Measurements from ENCODE around the gene OR2B2.

- TF ChIP-seq, protein P1, sequence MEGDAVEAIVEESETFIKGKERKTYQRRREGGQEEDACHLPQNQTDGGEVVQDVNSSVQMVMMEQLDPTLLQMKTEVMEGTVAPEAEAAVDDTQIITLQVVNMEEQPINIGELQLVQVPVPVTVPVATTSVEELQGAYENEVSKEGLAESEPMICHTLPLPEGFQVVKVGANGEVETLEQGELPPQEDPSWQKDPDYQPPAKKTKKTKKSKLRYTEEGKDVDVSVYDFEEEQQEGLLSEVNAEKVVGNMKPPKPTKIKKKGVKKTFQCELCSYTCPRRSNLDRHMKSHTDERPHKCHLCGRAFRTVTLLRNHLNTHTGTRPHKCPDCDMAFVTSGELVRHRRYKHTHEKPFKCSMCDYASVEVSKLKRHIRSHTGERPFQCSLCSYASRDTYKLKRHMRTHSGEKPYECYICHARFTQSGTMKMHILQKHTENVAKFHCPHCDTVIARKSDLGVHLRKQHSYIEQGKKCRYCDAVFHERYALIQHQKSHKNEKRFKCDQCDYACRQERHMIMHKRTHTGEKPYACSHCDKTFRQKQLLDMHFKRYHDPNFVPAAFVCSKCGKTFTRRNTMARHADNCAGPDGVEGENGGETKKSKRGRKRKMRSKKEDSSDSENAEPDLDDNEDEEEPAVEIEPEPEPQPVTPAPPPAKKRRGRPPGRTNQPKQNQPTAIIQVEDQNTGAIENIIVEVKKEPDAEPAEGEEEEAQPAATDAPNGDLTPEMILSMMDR (IDR thresholded peaks at IDR 0.05), result no peak
- TF ChIP-seq POLR2A (IDR thresholded peaks at IDR 0.05), result no peak
Measured at GRCh38 chr6:27940766-27941165, 28.6 kb upstream of the OR2B2 start.

Data from esophagus squamous epithelium (tissue), 4 donors.